GM19372 (cell line): Measurements from ENCODE around the gene TDRD7.
A peak's percentile ranks its signal among the peaks of the same experiment; 100 is the strongest.

Source experiments
- ATAC-seq: cut with Tn5 transposase; IDR thresholded peaks from one replicate; pipeline ENCODE4 v1.9.1; 2021; ENCODE audit warnings: mild to moderate bottlenecking, low read depth, moderate library complexity; ENCODE audit not compliant: unreplicated experiment

TDRD7 gene

DNA sequence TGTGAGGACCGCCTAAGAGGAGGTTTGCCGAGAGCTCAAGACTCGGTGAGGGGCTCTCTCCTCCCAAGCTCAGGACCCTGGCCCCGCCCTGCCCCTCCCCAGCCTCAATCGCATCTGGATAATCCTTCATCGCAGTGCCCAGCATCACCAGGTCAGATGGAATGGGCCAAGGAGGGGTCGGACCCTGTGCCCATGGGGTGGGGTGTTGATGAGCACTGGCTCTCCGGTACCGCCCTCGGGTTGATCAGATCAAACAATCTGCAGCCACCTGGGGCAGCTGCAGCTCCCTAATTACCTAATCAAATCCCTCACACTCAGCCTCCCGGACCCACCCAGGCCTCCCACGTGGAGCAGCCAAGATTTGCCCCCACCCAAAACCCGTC is 24.4 kb upstream of the TDRD7 start:
- ATAC-seq: no peak

DNA sequence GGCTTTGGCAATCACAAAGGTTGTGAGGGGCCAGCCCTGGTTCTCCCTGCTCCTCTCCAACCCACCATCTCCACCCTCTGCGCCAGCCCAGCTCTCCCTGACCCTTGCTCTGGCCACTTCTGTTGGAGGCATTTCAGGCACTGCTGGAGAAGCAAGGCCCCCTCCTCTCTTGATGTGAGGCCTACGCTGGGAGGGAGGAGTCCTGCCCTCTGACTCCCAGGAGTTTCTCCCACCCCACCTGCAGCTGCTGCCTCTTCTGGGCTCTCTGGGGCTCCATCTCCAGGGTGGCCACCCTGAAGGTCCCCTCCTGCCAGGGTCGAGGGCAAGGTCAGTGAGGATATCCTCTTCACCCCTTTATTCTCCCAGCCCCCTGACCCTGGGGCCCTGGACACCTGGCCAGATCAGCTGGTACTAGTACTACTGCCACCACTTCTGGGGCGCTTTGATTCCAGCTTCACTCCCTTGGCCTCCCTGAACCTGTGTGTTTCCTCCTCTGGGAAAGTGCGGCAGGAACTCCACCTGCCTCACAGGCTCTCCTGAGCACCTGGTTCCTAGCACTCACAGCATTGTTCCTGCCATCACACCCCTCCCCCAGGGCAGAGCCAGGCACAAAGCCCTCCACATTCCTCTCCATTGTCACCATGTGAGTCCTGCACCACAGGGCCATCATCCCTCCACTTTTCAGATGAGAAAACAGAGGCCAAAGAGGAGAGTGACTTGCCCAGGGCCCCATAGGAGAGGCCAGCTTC is 23.8 kb upstream of the TDRD7 start:
- no peak for ATAC-seq

DNA sequence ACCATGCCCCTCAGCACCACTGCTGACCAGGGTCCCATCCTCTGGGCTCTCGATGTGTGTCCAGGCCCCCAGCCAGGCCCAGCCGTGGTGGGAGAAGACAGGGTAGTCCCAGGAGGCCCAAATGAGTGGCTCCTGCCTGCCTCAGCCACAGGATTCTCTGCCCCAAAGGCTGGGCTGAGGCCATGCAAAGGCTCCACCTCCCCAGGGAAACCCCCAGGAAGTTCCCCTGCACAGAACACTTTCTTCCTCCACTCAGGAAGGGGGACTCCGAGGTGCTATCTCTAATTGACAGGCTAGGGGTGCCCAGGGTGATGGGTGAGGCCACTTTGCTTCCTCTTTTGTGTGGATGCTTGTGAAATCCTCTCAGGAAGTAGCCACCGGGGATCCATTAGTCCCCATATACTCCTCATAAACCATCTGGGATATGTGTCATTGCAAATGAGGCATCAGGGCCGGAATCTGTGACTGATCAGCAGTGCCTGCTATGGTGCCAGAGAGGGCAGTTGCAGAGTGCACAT is 23.1 kb upstream of the TDRD7 start:
- ATAC-seq: peak; percentile 67

DNA sequence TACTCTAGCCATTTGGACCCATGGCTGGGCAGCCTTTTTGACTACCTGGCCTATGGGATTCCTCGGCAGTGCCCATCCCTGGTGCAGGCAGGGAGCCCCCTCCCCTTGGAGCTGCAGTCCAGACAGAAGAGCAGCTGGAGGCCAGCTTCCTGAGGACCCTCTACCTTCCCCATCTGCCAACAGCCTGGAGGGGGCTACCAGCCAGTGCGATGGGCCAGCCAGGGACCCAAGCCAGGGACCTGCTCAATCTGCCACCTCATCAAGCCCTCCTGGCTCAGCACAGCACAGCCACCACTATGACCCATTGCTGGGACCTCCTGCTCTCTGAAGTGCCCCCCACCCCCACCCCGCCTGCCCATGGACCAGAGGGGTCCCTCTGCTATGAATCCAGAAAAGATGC is 22.6 kb upstream of the TDRD7 start:
- ATAC-seq: no peak

DNA sequence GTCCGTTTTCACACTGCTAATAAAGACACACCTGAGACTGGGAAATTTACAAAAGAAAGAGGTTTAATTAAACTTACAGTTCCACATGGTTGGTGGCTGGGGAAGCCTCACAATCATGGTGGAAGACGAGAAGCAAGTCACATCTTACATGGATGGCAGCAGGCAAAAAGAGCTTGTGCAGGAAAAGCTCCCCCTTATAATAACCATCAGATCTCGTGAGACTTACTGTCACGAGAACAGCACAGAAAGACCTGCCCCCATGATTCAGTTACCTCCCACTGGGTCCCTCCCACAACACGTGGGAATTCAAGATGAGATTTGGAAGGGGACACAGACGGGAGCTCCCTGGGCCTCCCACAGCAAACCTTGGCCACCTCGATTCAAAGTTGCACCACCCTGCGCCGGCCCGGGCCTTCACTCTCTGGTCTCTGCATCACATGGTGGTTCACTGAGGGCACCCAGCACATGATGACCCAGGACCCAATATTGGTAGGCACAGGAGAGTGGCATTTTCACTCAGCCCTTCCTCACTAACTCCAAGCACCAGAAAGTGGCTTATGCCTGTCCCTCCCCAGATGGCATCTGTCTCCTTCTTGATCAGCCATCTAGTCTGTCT is 21.0 kb upstream of the TDRD7 start:
- ATAC-seq: no peak

DNA sequence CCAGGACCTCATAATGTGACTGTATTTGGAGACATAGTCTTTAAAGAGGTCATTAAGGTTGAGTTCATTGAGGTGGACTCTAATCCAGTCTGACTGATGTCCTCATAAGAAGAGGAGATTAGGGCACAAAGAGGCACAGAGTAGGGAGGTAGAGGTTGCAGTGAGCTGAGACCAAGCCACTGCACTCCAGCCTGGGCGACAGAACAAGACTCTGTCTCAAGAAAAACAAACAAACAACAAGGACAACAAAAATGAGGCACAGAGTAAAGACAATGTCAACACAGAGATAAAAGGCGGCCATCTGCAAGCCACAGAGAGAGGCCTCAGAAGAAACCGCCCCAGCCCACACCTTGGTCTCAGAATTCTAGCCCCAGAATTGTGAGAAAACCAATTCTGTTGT is 17.0 kb upstream of the TDRD7 start:
- ATAC-seq: no peak

DNA sequence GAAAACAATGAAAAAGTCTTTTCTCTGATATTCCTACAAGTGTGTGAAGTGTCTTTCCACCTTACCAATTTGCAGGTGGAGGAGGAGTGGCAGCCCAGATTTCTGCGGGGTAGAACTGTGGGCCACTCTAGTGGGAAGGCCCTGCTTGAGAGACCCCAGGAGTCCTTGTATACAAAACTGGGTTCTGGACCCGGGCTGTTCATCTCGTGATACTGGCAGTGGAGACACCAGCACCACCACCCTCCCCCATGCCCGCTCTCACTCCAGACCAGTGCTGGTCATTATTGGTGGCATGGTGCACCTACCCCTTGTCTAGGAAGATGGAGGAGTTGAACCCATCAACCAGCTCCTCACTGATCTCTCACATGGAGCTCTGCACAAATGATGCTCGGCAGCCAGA is 16.2 kb upstream of the TDRD7 start:
- no peak for ATAC-seq

DNA sequence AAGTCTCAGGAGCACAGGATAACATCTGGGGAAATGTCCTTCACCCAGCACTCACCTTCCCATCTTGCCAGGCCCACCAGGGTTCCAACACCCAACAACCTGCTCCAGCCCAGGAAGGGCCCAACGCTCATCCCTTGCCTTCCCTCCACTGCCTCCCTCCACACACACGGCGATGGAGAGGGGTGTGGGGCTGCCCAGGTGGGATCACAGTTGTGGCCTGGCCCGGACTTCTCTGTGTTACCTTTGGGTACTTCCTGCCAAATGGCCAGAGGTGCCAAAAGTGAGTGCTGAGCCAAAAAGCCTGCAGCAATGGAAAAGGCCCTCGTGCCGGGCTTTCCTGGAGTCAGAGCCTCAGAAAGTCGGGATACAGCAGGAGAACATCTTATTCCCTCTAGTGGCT is 15.6 kb upstream of the TDRD7 start:
- ATAC-seq: no peak

DNA sequence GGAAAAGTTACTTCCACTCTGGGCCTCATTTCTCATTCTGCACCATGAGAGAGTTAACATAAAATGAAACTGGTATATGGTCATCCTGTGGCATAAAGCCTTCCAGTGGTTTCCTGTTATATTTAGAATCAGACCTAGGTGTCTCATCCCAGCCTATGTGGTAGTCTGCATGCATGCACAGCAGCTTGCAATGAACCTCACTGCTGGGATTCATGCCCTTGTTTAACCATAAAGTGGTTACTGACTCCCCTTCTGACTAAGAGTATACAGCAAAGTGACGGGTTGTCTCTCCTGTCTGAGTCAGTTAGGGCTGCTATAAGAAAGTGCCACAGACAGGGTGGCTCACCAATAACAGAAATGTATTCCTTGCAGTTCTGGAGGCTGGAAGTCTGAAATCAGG is 14.7 kb upstream of the TDRD7 start:
- no peak for ATAC-seq

DNA sequence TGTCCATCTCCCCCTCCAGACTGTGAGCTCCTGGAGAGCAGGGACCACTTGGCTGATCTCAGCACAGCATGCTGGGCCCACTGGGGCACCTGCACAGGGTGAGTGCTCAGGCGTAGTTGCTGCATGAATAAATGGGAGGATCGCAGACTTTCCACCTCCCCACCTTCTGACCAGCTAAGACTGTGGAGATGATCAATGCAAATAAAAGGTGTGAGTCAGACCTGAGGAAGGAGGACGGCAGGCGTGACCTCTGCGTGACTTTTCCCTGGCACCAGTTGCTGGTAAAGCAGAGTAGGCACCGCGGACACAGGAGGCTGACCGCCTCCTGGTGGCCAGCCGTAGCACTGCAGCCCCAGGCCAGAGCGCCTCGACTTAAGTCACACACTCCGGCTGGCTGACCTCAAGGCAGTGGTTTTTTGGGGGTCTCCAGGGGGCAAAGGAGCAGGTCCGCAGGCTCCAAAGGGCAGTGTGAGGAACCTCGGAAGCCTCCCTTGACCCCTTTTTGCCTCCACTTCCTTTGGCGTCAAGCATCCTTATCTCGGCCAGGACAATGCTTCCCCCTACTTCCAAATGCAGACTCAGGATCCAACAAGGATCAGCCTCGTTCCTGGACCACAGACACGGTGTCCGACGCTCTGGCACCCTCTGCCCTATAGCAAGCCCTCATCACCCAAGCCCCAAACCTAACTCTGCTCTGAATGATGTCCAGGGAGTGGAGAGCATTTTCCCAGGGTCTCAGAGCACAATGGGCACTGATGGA is 12.7 kb upstream of the TDRD7 start:
- ATAC-seq: no peak

DNA sequence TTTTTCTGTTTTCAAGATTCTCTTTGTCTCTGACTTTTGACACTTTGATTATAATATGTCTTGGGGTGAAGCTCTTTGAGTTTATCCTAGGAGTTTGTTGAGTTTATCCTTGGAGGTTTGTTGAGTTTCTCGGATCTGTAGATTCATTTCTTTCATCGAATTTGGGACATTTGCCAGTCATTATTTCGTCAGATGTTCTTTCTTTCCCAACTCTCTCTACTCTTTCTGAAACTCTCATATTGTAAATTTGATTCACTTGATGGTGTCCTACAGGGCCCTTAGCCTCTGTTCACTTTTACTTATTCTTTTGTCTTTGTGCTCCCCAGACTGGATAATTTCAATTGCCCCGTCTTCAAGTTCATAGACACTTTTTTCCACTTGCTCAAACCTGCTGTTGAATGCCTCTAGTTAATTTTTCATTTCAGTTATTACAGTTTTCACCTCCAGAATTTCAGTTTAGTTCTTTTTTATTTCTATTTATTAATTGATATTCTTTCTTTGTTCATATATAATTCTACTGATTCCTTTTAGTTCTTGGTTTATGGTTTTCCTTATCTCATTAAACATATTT is 8.1 kb upstream of the TDRD7 start:
- ATAC-seq: no peak

DNA sequence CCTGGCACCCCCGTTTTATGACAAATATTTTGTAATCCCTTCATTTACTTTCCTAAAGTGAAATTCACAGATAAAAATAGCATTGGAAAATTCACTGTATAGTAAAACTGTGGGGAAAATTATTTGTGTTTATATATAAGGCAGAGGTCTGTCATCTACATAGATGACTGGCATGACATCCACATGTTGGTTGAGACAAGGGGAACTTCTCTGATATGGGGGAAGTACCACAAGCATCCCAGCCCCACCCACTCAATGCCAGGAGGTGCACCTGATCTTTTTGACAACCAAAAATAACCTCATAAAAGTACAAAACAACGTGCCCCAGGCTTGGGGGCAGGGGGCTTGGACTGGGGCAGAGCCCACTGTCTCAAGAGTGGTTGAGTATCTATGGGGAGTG is 6.3 kb upstream of the TDRD7 start:
- ATAC-seq: no peak

DNA sequence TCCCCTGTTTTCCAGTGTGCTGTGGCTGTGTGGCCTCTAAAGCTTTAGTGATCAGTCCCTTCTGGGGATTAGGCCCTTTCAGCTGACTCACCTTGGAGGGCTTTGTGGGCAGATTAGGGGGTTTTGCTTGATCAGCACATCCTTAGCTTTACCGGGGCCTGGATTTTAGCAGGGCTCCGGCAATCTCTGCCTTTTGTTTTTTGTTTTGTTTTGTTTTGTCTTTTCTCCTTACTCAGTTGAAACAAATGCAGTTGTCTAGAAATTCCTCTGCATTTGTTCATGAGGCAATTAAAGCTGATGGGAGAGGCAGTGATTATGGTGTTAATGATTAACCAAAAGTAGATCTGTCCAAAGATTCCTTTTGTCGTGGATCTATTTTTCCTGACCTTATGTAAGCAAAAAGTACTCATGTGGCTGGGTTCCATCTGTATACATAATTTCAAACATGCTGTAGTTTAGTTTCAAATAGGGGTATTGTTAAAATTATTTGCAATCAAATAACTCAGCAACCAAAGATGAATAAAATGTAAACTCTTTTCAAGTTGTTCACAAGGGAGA is 5.2 kb upstream of the TDRD7 start:
- ATAC-seq: no peak

DNA sequence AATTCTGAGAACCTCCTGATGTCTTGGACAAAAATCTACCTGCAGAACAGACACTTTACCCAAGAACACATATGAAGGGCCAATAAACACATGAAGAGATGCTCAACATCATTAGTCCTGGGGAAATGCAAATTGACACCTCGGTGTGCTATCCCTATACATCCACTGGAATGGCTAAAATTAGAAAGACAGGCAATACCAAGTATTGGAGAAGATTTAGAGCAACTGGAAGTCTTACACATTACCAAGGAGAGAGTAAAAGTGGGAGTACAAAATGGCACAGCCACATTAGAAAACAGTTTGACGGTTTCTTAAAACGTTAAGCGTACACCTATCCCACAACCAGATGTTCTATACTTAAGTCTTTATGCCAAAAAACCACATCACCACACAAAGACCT is 3.3 kb upstream of the TDRD7 start:
- no peak for ATAC-seq

DNA sequence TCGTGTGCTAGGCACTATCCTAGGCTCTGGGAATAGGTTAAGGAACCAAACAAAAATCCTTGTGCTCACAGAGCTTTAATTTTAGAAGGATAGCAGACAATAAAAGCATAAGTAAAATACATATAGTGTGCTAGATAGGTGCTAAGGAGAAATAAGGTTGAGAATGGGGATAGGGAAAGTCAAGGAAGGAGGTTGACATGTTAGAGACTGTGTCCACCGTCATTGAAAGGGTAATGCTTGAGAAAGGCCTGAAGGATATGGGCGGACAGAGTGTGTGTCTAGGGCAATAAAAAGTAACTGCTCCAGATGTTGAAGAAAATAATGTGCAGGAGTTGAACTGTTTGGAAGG is 482 bp upstream of the TDRD7 start:
- ATAC-seq: peak; percentile 1

DNA sequence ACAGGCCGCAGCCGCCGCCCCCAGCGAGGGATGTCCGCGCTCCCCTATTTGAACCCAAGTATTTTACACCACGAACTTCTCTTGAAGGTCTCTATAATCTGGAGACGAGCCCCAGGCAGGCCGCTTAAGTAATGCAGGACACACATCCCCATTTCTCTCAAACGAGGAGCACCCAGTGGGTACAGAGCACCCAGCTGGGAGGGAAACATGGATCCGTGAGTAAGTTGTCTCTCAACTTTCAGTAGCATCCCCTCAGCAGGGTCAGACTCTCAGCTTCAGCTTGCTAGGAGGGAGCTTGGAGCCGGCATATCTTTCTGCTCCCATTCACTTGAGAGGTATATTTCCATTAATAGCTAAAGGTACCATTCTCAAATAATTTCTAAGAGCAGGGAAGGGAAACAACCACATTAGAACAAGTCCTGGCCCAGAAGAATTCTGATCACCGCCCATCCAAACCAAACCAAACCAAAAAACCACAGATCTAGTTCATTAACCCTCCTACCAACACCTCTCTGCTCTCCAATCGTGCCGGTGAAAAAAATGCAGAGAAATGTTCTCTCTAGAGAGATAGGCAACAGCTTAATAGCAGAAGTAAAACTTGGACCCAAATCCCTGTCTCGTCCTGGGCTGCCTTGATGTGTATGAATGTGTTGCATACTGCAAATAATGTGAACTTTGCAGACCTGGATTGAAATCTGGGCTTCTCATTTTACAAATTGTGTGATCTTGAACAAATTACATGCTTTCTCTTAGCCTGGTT is 910 bp downstream of the TDRD7 start:
- ATAC-seq: no peak

DNA sequence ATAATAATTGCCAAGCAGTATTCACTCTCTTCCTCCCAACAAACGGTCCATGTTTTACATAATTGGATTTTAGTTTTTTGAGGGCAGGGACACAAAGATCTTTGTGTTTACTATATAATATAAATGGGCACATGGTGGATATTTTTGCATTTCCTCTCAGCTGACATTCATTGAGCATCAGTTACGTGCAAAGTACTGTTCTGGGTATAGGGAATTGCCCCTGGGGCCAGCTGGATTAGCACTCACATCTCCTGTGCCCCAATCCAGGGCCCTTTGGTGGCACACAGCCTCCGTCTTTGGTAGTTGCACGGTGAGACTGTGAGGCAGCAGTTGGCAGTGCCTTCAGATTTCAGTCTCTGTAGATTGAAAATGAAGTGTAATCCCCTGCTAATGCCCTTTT is 1.6 kb downstream of the TDRD7 start:
- no peak for ATAC-seq

DNA sequence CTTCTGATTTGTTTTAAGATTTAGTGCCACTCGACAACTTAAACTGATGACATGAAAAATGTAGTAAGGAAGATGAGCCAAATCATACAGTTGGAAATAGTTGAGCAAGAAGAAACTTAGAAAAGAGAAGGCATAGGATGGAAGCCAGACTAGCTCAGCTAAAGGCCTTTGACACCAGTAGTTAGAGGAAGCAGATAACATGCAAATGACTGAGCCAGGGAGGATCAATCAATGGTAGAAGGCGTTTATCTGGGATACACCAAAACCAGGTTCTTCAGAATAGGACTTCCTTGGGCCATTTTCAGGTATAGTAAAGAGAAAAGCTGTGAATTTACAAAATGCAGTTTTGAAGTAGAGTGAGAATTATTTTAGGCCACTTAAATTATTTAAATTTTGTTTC is 3.2 kb downstream of the TDRD7 start:
- ATAC-seq: no peak

DNA sequence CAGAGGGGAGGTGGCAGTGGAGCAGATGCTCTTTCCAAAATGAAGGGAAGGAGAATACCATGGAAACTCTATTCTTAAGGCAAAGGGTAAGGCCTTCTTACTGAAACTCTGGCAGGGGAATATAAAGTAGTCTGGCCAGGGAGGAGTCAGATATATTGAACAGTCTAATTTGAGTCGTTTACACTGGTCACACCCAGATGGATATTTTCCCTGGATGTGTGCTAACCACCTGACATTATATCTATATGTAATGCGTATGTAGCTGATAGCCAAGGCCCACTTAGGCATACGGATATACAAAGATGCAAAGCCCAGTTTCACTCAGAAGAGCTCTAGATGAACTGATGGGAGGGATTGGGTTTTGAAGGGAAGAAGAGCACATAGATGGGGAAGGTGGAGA is 7.0 kb downstream of the TDRD7 start:
- ATAC-seq: no peak

DNA sequence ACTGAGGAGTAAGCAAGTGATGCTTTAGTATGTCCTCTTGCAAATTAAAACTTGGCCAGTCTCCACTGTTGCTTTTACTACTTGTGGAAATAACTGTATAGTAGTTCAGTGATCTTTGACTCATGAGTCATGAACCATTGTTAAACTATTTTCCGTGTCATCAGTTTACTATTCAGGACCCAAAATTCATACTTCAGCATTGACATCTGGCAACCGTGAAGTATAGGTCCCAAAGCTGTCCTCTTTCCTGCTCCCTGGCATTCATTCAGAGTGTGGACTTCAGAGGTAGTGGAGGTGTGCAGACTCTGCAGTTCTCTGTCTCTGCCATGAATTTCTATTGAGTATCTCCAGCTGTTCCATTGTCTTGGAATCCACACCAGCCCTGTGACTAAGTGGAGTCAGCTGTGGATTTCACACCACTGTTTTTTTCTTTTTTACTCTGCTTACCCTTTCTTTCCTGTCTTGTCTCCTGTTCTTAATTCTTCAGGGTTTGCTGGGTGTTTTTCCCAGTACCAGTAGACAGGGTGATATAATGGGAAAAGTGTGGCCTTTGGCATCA is 7.5 kb downstream of the TDRD7 start:
- no peak for ATAC-seq
